Fibroblast of lung (primary cell): Measurements from ENCODE around the gene CCDC179. TPM values are rescaled to one million over a fixed set of nuclear protein-coding genes. Genes with fewer than 3 reads are reported as not detected.

Experiments
- DNase-seq, 2 donors: peaks; one replicate each; pipeline versions ENCODE4 v3.0.0 to v3.0.0-alpha.2; 2010; ENCODE audit warnings: low read depth in 2 of 2
- H2AFZ ChIP-seq: 2 replicates; pipeline ENCODE4 v1.5.1; 2012; ENCODE audit warnings: low read length, control low read depth, inconsistent platforms
- H3K27ac ChIP-seq: 2 replicates; pipeline ENCODE4 v1.5.1; 2011; ENCODE audit warnings: low read length, control low read depth; ENCODE audit not compliant: insufficient read depth
- H3K27me3 ChIP-seq: 2 replicates; pipeline ENCODE4 v1.5.1; 2011; ENCODE audit warnings: mild to moderate bottlenecking, low read length; ENCODE audit not compliant: control insufficient read depth, insufficient read depth
- H3K36me3 ChIP-seq: 2 replicates; pipeline ENCODE4 v1.5.1; 2011; ENCODE audit warnings: low read length; ENCODE audit not compliant: control insufficient read depth, insufficient read depth
- H3K4me1 ChIP-seq: 2 replicates; pipeline ENCODE4 v1.5.1; 2011; ENCODE audit warnings: low read length; ENCODE audit not compliant: control insufficient read depth, insufficient read depth; ENCODE audit errors: extremely low read depth
- H3K4me2 ChIP-seq: 2 replicates; pipeline ENCODE4 v1.5.1; 2011; ENCODE audit warnings: low read length, control low read depth; ENCODE audit not compliant: insufficient read depth; ENCODE audit errors: extremely low read depth
- H3K4me3 ChIP-seq, 4 experiments: fragments of 200-600 bp in 1 of 4; sonication (generic) in 1 of 4; replicated peaks in 1 of 4; 2 replicates each; pipeline ENCODE4 v1.5.1; 2011 to 2016; ENCODE audit warnings: low read length in 4 of 4, low read depth in 3 of 4, mild to moderate bottlenecking in 3 of 4, control low read depth in 2 of 4, inconsistent platforms in 1 of 4, mixed read lengths in 1 of 4; ENCODE audit not compliant: insufficient read depth in 1 of 4; ENCODE audit errors: control extremely low read depth in 1 of 4
- H3K79me2 ChIP-seq: 2 replicates; pipeline ENCODE4 v1.5.1; 2012; ENCODE audit warnings: mild to moderate bottlenecking, low read length, inconsistent platforms; ENCODE audit not compliant: control insufficient read depth, insufficient read depth
- H3K9ac ChIP-seq: 2 replicates; pipeline ENCODE4 v1.5.1; 2011; ENCODE audit warnings: mild to moderate bottlenecking, low read length, control low read depth; ENCODE audit not compliant: insufficient read depth
- H3K9me3 ChIP-seq: 2 replicates; pipeline ENCODE4 v1.5.1; 2012; ENCODE audit warnings: low read depth, low read length; ENCODE audit not compliant: control insufficient read depth, insufficient read depth
- H4K20me1 ChIP-seq: 2 replicates; pipeline ENCODE4 v1.5.1; 2011; ENCODE audit warnings: low read length; ENCODE audit not compliant: control insufficient read depth, insufficient read depth; ENCODE audit errors: extremely low read depth
- EZH2 ChIP-seq: IDR thresholded peaks from 2 replicates; pipeline ENCODE4 v1.5.1; 2012; ENCODE audit warnings: low read length, control low read depth, mild to moderate bottlenecking; ENCODE audit errors: missing control alignments
- polyA plus RNA-seq, 2 donors: library from polyadenylated mRNA; depleted of rRNA in 1 of 2; stranded (reverse) in 1 of 2; unstranded in 1 of 2; fragments of >200 nt; gene quantifications; 2 replicates each; pipeline ENCODE4 v1.2.1, GENCODE V29; 2011 to 2012; ENCODE audit warnings: missing spikeins in 1 of 2
- total RNA-seq: library from RNA; depleted of rRNA; stranded (reverse); fragments of >200 nt; gene quantifications from 2 replicates; pipeline ENCODE4 v1.2.1, GENCODE V29; 2014
- TF ChIP-seq, protein P1 (sequence below), 2 donors: IDR thresholded peaks in 1 of 2; conservative IDR thresholded peaks in 1 of 2; 1 replicate in 1 of 2; 2 replicates in 1 of 2; pipeline ENCODE4 v1.5.1; 2011 to 2012; ENCODE audit warnings: low read length in 2 of 2, control low read depth in 1 of 2, inconsistent platforms in 1 of 2, low read depth in 1 of 2, mild to moderate bottlenecking in 1 of 2

The CCDC179 gene
- total and polyA plus RNA-seq, 2 donors (not counting 1 experiment from before 2014, with no cell fraction given): not detected

DNA sequence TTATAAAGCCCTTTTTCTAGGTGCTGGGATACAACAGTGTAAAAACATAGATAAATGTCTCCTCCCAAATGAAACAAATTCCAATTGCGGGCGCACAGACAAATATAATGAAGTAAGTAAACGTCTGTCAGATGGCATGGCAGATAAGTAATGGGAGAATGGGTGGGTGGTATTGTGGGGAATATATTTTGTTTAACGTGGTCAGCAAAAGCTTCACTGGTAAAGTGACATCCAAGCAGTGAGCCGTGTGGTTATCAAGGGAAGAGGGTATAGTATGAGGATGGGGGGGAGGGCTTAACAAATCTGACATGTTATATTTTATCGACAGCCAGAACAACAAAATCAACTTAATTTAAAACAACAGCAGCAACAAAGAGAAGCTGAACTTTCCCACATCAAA lies 31.9 kb downstream of the CCDC179 start:
- peak overlapping the region; percentile 79 to 97 (median 87) for H3K4me3 ChIP-seq
- H3K9me3 ChIP-seq: no peaks in the 10 kb centered on the region
- no peak overlapping the region for H3K9ac ChIP-seq
- no peaks in the 10 kb centered on the region for H4K20me1 ChIP-seq
- H3K27ac ChIP-seq: no peak overlapping the region
- H3K4me1 ChIP-seq: no peaks in the 10 kb centered on the region
- peaks cover under 1% of the 10 kb centered on the region for H3K36me3 ChIP-seq
- TF ChIP-seq, protein P1, sequence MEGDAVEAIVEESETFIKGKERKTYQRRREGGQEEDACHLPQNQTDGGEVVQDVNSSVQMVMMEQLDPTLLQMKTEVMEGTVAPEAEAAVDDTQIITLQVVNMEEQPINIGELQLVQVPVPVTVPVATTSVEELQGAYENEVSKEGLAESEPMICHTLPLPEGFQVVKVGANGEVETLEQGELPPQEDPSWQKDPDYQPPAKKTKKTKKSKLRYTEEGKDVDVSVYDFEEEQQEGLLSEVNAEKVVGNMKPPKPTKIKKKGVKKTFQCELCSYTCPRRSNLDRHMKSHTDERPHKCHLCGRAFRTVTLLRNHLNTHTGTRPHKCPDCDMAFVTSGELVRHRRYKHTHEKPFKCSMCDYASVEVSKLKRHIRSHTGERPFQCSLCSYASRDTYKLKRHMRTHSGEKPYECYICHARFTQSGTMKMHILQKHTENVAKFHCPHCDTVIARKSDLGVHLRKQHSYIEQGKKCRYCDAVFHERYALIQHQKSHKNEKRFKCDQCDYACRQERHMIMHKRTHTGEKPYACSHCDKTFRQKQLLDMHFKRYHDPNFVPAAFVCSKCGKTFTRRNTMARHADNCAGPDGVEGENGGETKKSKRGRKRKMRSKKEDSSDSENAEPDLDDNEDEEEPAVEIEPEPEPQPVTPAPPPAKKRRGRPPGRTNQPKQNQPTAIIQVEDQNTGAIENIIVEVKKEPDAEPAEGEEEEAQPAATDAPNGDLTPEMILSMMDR (conservative IDR thresholded peaks at IDR 0.05 in 1 of 2, IDR thresholded peaks at IDR 0.05 in 1 of 2; ENCODE audit: low read depth in 1 of 2, low read length in 2 of 2): no peak
- TF ChIP-seq EZH2: no peak
- peak overlapping the region; percentile 30 for H3K4me2 ChIP-seq
- H2AFZ ChIP-seq: no peak overlapping the region
- H3K27me3 ChIP-seq: no peaks in the 10 kb centered on the region
- DNase-seq: no peak
- H3K79me2 ChIP-seq: peaks cover 4% of the 10 kb centered on the region

DNA sequence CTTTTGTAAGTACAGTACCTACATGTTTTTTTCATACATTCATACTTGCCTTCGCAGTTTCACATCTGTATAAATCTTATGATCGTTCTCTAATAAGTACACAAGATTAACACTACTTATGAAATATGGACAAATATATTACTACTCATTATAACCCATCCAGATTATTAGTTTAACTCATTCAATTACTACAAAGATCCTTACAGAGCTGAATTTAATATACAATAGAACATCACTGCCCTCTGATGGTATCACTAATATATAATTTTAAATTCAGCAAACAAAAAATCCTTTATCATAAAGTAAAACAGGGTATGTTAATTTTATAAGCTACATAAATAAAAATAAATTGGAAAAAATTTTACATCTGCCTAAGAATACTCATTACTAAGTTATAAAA lies 38.1 kb downstream of the CCDC179 start:
- no peaks in the 10 kb centered on the region for H4K20me1 ChIP-seq
- no peaks in the 10 kb centered on the region for H3K79me2 ChIP-seq
- H3K27me3 ChIP-seq: no peaks in the 10 kb centered on the region
- H3K36me3 ChIP-seq: peaks cover 2% of the 10 kb centered on the region
- H3K9ac ChIP-seq: no peak overlapping the region
- no peak overlapping the region for H3K4me3 ChIP-seq
- H3K4me2 ChIP-seq: no peak overlapping the region
- DNase-seq: no peak
- H3K27ac ChIP-seq: no peak overlapping the region
- H3K4me1 ChIP-seq: no peaks in the 10 kb centered on the region
- TF ChIP-seq, protein P1 (conservative IDR thresholded peaks at IDR 0.05 in 1 of 2, IDR thresholded peaks at IDR 0.05 in 1 of 2; ENCODE audit: low read depth in 1 of 2, low read length in 2 of 2): no peak
- TF ChIP-seq EZH2: no peak
- H3K9me3 ChIP-seq: no peaks in the 10 kb centered on the region
- no peak overlapping the region for H2AFZ ChIP-seq

GRCh38 chr11:22809893-22810292 lies 50.4 kb downstream of the CCDC179 start:
- Histone ChIP-seq H3K27ac (no peak overlapping the region), H3K4me1 (no peaks in the 10 kb centered on the region), H2AFZ (no peak overlapping the region), H3K79me2 (no peaks in the 10 kb centered on the region), H4K20me1 (no peaks in the 10 kb centered on the region), H3K4me3 (no peak overlapping the region), H3K9me3 (no peaks in the 10 kb centered on the region), H3K27me3 (no peaks in the 10 kb centered on the region), H3K36me3 (no peaks in the 10 kb centered on the region), H3K4me2 (no peak overlapping the region), H3K9ac (no peak overlapping the region)
- TF ChIP-seq EZH2: no peak
- no peak for DNase-seq
